ENCODE results near the gene CRX. TPM values are rescaled to one million over a fixed set of nuclear protein-coding genes. Genes with fewer than 3 reads are reported as not detected.

Gene CRX
- total RNA-seq, 1 experiment from 2014 or later, result 0.13 TPM

DNA sequence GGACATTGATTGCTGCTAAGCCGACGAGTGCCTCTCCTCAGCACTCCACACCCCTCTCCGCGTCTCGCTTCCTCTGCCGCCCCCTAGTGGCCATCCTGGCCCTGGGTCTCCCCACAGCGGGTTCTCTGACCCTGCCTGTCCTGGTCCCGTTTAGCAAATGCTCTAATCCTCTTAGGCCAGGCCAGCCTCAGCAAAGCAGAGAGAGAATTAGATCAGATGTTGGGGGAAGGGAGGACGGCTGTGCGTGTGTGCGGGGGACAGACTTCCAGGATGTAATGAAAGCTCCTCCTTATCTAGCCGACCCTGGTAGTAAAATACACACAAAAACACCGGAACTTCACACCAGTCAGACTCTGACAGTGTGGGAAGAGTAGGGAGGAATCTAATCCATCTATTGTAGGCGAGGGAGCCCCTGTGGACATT lies 41.8 kb downstream of the CRX start:
- peak; percentile 95 for DNase-seq
- Histone ChIP-seq H2AK5ac (ENCODE audit: insufficient read length, low read length) (no peak overlapping the region), H2BK12ac (ENCODE audit: insufficient read length, low read depth, low read length) (no peak overlapping the region), H3K4me2 (ENCODE audit: insufficient read depth, insufficient read length, low read length) (no peak overlapping the region), H3K9ac (ENCODE audit: extremely low read depth, insufficient read length, low read length) (no peak overlapping the region), H3K23ac (ENCODE audit: insufficient read length, low read depth, low read length) (no peak overlapping the region), H4K91ac (ENCODE audit: insufficient read length, low read depth, low read length) (no peak overlapping the region), H3K4ac (ENCODE audit: low read depth, low read length) (no peak overlapping the region), H4K20me1 (ENCODE audit: control insufficient read depth, insufficient read depth, insufficient read length) (no peaks in the 10 kb centered on the region), H3K23me2 (ENCODE audit: insufficient read length, low read depth, low read length, poor library complexity, severe bottlenecking) (no peaks in the 10 kb centered on the region), H2BK5ac (ENCODE audit: insufficient read length, low read length) (no peak overlapping the region), H3K27me3 (ENCODE audit: insufficient read depth, low read length) (no peaks in the 10 kb centered on the region), H3T11ph (ENCODE audit: low read length) (no peak overlapping the region), H2BK15ac (ENCODE audit: low read depth, low read length) (no peak overlapping the region), H3K4me1 (ENCODE audit: insufficient read depth, low read length) (no peaks in the 10 kb centered on the region), H3K18ac (ENCODE audit: insufficient read length, low read depth, low read length) (no peak overlapping the region), H3K56ac (ENCODE audit: insufficient read length, low read depth, low read length) (no peak overlapping the region), H2BK20ac (ENCODE audit: low read depth, low read length, poor library complexity, severe bottlenecking) (no peak overlapping the region), H3K9me3 (ENCODE audit: control insufficient read depth, low read depth, low read length) (no peaks in the 10 kb centered on the region), H3K14ac (ENCODE audit: insufficient read depth, low read length) (no peak overlapping the region), H4K5ac (ENCODE audit: insufficient read length, low read depth, low read length) (no peak overlapping the region), H3K79me1 (ENCODE audit: insufficient read depth, low read depth, low read length, poor library complexity, severe bottlenecking) (no peaks in the 10 kb centered on the region), H3K27ac (ENCODE audit: insufficient read length, low read depth, low read length) (no peak overlapping the region), H2BK120ac (ENCODE audit: low read depth, low read length, poor library complexity, severe bottlenecking) (no peak overlapping the region), H3K79me2 (ENCODE audit: insufficient read depth, low read length) (no peaks in the 10 kb centered on the region), H2AFZ (ENCODE audit: low read length) (no peak overlapping the region), H4K8ac (replicated peaks; ENCODE audit: insufficient read length, low read depth, low read length) (no peak overlapping the region)
- Mint-ChIP-seq H3K36me3 (ENCODE audit: insufficient read depth in 1 of 3, low read depth in 3 of 3) (peaks cover 0 to 3% (median 0%) of the 10 kb centered on the region in 3 experiments; a peak in 1 of 7 replicates), H3K4me3 (peak overlapping the region in 1 of 2 experiments; percentile 15; a peak in 4 of 5 replicates), H3K4me1 (peaks cover 15 to 21% of the 10 kb centered on the region in 2 experiments), H3K27me3 (ENCODE audit: low read depth) (no peaks in the 10 kb centered on the region), H3K27ac (peak overlapping the region; percentile 74 to 96 (median 92); a peak in 5 of 7 replicates), H3K9me3 (no peaks in the 10 kb centered on the region; a peak in 2 of 5 replicates)
- no CpG with 5 or more reads among the region's 14 CpGs for WGBS (ENCODE audit: extremely low coverage, insufficient read length, low lambda C conversion rate)
- TF ChIP-seq, protein P1, sequence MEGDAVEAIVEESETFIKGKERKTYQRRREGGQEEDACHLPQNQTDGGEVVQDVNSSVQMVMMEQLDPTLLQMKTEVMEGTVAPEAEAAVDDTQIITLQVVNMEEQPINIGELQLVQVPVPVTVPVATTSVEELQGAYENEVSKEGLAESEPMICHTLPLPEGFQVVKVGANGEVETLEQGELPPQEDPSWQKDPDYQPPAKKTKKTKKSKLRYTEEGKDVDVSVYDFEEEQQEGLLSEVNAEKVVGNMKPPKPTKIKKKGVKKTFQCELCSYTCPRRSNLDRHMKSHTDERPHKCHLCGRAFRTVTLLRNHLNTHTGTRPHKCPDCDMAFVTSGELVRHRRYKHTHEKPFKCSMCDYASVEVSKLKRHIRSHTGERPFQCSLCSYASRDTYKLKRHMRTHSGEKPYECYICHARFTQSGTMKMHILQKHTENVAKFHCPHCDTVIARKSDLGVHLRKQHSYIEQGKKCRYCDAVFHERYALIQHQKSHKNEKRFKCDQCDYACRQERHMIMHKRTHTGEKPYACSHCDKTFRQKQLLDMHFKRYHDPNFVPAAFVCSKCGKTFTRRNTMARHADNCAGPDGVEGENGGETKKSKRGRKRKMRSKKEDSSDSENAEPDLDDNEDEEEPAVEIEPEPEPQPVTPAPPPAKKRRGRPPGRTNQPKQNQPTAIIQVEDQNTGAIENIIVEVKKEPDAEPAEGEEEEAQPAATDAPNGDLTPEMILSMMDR (conservative IDR thresholded peaks at IDR 0.05), result peak; percentile 100
